MCF 10A (cell line): Measurements from ENCODE around the gene STT3B. TPM values are rescaled to one million over a fixed set of nuclear protein-coding genes. Genes with fewer than 3 reads are reported as not detected.

Experiments used
- BruUV-seq: library from RNA; stranded (reverse); fragments of 400-500 nt; replicated peaks from 2 replicates; lab custom pipeline; 2021; lab: Mats Ljungman, UMichigan
- CTCF ChIA-PET: fragments of 300-600 bp; sonication (Branson Sonifier 250); formaldehyde crosslinking; extraction: SDS; loops from one replicate; lab custom pipeline; 2021; ENCODE audit warnings: antibody characterized with exemption, inconsistent platforms; lab: Yijun Ruan, JAX
- POLR2A ChIA-PET: fragments of 300-600, 350-650 bp; sonication (Branson Sonifier 250); formaldehyde crosslinking; extraction: SDS; loops from one replicate; lab custom pipeline; 2020; ENCODE audit warnings: antibody characterized with exemption, inconsistent platforms; lab: Yijun Ruan, JAX
- DNase-seq: peaks from one replicate; pipeline ENCODE4 v3.0.0-alpha.2; 2018; ENCODE audit not compliant: unreplicated experiment
- H3K27ac Mint-ChIP-seq: one replicate; pipeline ENCODE4 v1.8.0; 2022; ENCODE audit warnings: mild to moderate bottlenecking, low read depth, mixed read lengths; ENCODE audit not compliant: unreplicated experiment
- H3K27me3 Mint-ChIP-seq: one replicate; pipeline ENCODE4 v1.8.0; 2022; ENCODE audit warnings: mixed read lengths; ENCODE audit not compliant: insufficient read depth, unreplicated experiment
- H3K36me3 Mint-ChIP-seq: one replicate; pipeline ENCODE4 v1.8.0; 2022; ENCODE audit warnings: mild to moderate bottlenecking, moderate library complexity, mixed read lengths; ENCODE audit not compliant: insufficient read depth, unreplicated experiment
- H3K4me1 Mint-ChIP-seq: one replicate; pipeline ENCODE4 v1.8.0; 2022; ENCODE audit warnings: mixed read lengths; ENCODE audit not compliant: insufficient read depth, unreplicated experiment
- H3K4me3 Mint-ChIP-seq: one replicate; pipeline ENCODE4 v1.8.0; 2022; ENCODE audit warnings: mild to moderate bottlenecking, moderate library complexity, mixed read lengths; ENCODE audit not compliant: unreplicated experiment
- H3K9me3 Mint-ChIP-seq: one replicate; pipeline ENCODE4 v1.8.0; 2022; ENCODE audit warnings: mixed read lengths; ENCODE audit not compliant: unreplicated experiment
- CTCF ChIP-seq: fragments of 200-600 bp; IDR thresholded peaks from one replicate; pipeline ENCODE4 v1.8.0; 2022; ENCODE audit warnings: antibody characterized with exemption, mild to moderate bottlenecking; ENCODE audit not compliant: unreplicated experiment
- intact Hi-C: fragments of 100-400 bp; cut with micrococcal nuclease; formaldehyde crosslinking; loops from 2 replicates; pipeline ENCODE4 v1.14.1; 2022
- total RNA-seq: library from RNA; stranded (reverse); gene quantifications from 2 replicates; pipeline ENCODE4 v1.2.3, GENCODE V29; 2022

The STT3B gene
- total RNA-seq, 1 experiment from 2014 or later: 118 TPM

- peaks cover 17% of the 10 kb centered on the region for H3K4me1 Mint-ChIP-seq
- H3K36me3 Mint-ChIP-seq: peaks cover 55% of the 10 kb centered on the region
- H3K9me3 Mint-ChIP-seq: no peaks in the 10 kb centered on the region
- DNase-seq: no peak
- POLR2A ChIA-PET: no interaction called here
- no peak for TF ChIP-seq CTCF
- H3K27me3 Mint-ChIP-seq: no peaks in the 10 kb centered on the region
- CTCF ChIA-PET: no interaction called here
- BruUV-seq: no TSS peak
- intact Hi-C loops: no loop called here
- H3K4me3 Mint-ChIP-seq: no peak overlapping the region
- H3K27ac Mint-ChIP-seq: peak overlapping the region; percentile 70
Measured at GRCh38 chr3:31670136-31670535, 137.4 kb downstream of the STT3B start.

DNA sequence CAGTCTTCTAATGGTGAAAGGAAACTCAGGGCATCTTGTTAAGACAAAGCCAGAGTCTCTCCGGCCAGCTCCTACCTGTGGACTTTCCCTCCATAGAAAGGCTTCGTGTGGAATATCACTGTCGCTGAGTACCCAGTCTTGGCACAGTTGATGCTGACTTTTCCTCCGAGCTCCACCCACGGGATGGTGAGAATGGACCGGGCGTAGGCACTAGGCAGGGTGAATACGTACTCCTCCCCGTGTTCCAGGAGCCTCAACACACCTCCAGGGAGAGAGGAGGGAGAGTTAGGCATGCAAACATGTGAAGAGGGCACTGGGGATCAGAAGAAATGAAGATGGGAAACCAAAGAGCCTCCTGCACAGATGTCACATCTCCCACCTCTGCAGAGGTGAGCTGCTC is 138.0 kb downstream of the STT3B start:
- intact Hi-C loops: no loop called here
- H3K27me3 Mint-ChIP-seq: no peaks in the 10 kb centered on the region
- no TSS peak for BruUV-seq
- peaks cover 17% of the 10 kb centered on the region for H3K4me1 Mint-ChIP-seq
- ChIA-PET POLR2A (no interaction called here), CTCF (no interaction called here)
- peaks cover 60% of the 10 kb centered on the region for H3K36me3 Mint-ChIP-seq
- no peaks in the 10 kb centered on the region for H3K9me3 Mint-ChIP-seq
- no peak for DNase-seq
- H3K27ac Mint-ChIP-seq: peak overlapping the region; percentile 70
- no peak overlapping the region for H3K4me3 Mint-ChIP-seq
- TF ChIP-seq CTCF: no peak

GRCh38 chr3:31671451-31671850 is 138.7 kb downstream of the STT3B start:
- Mint-ChIP-seq H3K27ac (no peak overlapping the region), H3K36me3 (peaks cover 65% of the 10 kb centered on the region), H3K4me3 (no peak overlapping the region), H3K9me3 (no peaks in the 10 kb centered on the region), H3K4me1 (peaks cover 17% of the 10 kb centered on the region), H3K27me3 (no peaks in the 10 kb centered on the region)
- ChIA-PET CTCF (no interaction called here), POLR2A (no interaction called here)
- BruUV-seq: no TSS peak
- TF ChIP-seq CTCF: no peak
- intact Hi-C loops: no loop called here
- DNase-seq: no peak

DNA sequence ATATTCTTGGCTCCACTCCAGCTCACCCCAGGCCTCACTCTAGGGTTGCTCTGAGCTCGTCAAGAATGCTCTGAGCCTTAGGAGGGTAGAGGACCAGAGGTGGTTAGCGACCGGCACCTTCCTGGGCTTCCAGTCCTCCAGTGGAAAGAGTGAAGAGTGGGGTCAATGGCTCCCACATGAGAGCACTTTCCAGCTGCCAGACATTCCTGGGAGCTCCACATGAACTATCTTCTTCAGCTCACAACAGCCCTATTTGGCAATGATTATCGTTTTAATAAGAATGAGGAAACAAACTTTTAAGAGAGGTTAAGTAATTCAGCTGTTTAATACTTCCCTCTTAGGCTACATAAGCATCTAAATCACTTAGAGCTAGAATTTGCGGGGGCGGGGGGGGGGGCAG is 139.3 kb downstream of the STT3B start:
- Mint-ChIP-seq H3K27me3 (no peaks in the 10 kb centered on the region), H3K9me3 (no peaks in the 10 kb centered on the region), H3K27ac (no peak overlapping the region), H3K4me1 (peaks cover 17% of the 10 kb centered on the region), H3K4me3 (no peak overlapping the region), H3K36me3 (peaks cover 71% of the 10 kb centered on the region)
- intact Hi-C loops: no loop called here
- ChIA-PET POLR2A (no interaction called here), CTCF (interaction anchor here (0.5 kb wide), 1 partner anchor 90 kb away, joined by 3 read pairs; no protein-coding TSS in a partner anchor)
- no peak for TF ChIP-seq CTCF
- BruUV-seq: no TSS peak
- no peak for DNase-seq
